ENCODE measurements around the gene PTCD3.

- TF ChIP-seq CTCF (conservative IDR thresholded peaks at IDR 0.05; ENCODE audit: low read length) (no peak), EZH2phosphoT487 (IDR thresholded peaks at IDR 0.05; ENCODE audit: borderline replicate concordance) (no peak)
Observed at GRCh38 chr2:86056590-86057331, 49.3 kb upstream of the PTCD3 start.

All from Loucy (cell line).